Measurements from ENCODE around the gene C15orf40. TPM values are rescaled to one million over a fixed set of nuclear protein-coding genes. Genes with fewer than 3 reads are reported as not detected.

Gene C15orf40
- total and polyA plus RNA-seq, 9 of the 15 experiments (the other 6 are each of a cell fraction or from before 2014, with no cell fraction given): 15.9 to 52.0 (median 27.0) TPM

- TF ChIP-seq ZNF639 (CRISPR knock-in tag; conservative IDR thresholded peaks at IDR 0.05 in 1 of 2, IDR thresholded peaks at IDR 0.05 in 1 of 2): peak in 1 of 2 experiments; percentile 53; a peak in 1 of 4 replicates
- no peak for TF ChIP-seq TAF15 (IDR thresholded peaks at IDR 0.05; ENCODE audit: low read depth, low read length)
- no peak for TF ChIP-seq SPI1 (IDR thresholded peaks at IDR 0.05; ENCODE audit: borderline replicate concordance, low read depth, low read length)
- no peak for TF ChIP-seq PTRF (tag; IDR thresholded peaks at IDR 0.05)
- TF ChIP-seq SUPT5H (IDR thresholded peaks at IDR 0.05): peak; percentile 81
- TF ChIP-seq PKNOX1 (IDR thresholded peaks at IDR 0.05): no peak
- TF ChIP-seq MLLT1 (IDR thresholded peaks at IDR 0.05): no peak
- TF ChIP-seq NONO (IDR thresholded peaks at IDR 0.05; ENCODE audit: low read depth in 2 of 2, low read length in 1 of 2): 0 out of 4 replicates have a peak, but pooled peaks of 1 of the 2 experiments have one; percentile 46
- no peak for TF ChIP-seq ZNF764 (CRISPR knock-in tag; IDR thresholded peaks at IDR 0.05; ENCODE audit: low read depth)
- TF ChIP-seq ZBTB33 (CRISPR knock-in tag; IDR thresholded peaks at IDR 0.05): 0 out of 2 replicates have a peak, but pooled peaks have one; percentile 41
- TF ChIP-seq CBFA2T3 (IDR thresholded peaks at IDR 0.05): peak; percentile 4; the same call in 1 of the 2 replicates
- TF ChIP-seq TCF3 (CRISPR knock-in tag; IDR thresholded peaks at IDR 0.05): peak; percentile 27
- TF ChIP-seq ZNF589 (CRISPR knock-in tag; IDR thresholded peaks at IDR 0.05; ENCODE audit: low read depth): no peak
- no peak for TF ChIP-seq SAP30 (IDR thresholded peaks at IDR 0.05; ENCODE audit: borderline replicate concordance, insufficient read depth, low read depth, low read length, poor library complexity, severe bottlenecking)
- TF ChIP-seq MXI1 (IDR thresholded peaks at IDR 0.05; ENCODE audit: low read depth, low read length): peak; percentile 51; the same call in 1 of the 2 replicates
- TF ChIP-seq ZNF263 (CRISPR knock-in tag; IDR thresholded peaks at IDR 0.05; ENCODE audit: borderline replicate concordance): 0 out of 2 replicates have a peak, but pooled peaks have one; percentile 11
- no peak for TF ChIP-seq MCM7 (IDR thresholded peaks at IDR 0.05)
- peak; percentile 81 for TF ChIP-seq CREB3L1 (IDR thresholded peaks at IDR 0.05; ENCODE audit: borderline replicate concordance, low read depth)
- no peak for TF ChIP-seq ZNF436 (CRISPR knock-in tag; IDR thresholded peaks at IDR 0.05)
Observed at GRCh38 chr15:83011271-83012075, at the start of gene C15orf40 (continued).

Data from K562 (cell line).